ENCODE results near the gene COL5A1. TPM values are rescaled to one million over a fixed set of nuclear protein-coding genes. Genes with fewer than 3 reads are reported as not detected.

The COL5A1 gene
- total RNA-seq, 1 donor from 2014 or later: 2.8 TPM

DNA sequence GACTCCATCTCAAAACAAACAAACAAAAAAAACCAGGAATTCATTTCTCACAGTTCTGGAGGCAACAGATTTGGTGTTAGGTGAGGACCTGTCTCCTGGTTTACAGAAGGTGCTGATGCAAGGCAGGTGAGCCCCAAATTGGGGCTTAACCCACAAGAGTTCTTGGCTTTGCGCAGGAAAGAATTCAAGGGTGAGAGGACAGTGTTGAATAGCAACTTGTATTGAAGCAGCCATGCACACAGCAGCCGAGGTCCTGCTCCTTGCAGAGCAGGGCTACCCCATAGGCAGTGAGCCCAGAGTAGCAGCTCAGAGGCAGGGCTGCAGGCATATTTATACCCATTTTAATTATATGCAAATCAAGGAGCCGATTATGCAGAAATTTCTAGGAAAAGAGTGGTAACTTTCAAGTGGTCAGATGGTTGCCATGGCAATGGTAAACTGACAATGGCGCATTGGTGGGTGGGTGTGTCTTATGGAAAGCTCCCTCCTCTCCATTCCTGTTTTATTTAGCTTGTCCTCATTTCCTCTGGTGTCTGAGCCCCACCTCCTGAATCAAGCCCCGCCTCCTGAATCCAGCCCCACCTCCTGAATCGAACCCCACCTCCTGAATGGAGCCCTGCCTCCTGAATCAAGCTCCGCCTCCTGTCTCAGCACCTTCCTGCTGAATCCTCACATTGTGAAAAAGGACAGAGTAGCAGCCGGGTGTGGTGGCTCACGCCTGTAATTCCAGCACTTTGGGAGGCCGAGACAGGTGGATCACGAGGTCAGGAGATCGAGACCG lies 34.5 kb upstream of the COL5A1 start:
- ATAC-seq: no peak
- DNase-seq (ENCODE audit: low spot score): peak; percentile 33

DNA sequence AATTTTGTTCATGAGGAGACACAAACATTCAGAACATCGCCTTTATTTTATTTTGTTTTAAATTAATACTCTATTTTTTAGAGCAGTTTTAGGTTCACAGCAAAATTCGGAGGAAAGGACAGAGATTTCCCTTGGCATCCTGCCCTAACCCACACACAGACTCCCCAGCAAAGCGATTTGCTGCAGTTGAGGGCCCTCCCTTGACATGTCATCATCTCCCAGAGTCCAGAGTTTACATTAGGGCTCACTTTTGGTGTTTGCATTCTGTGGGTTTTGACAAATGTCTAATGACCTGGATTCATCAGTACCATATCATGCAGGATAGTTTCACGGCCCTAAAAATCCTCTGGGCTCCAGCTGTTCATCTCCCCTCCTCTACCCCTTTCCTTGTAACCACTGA lies 33.6 kb upstream of the COL5A1 start:
- no peak for DNase-seq (ENCODE audit: low spot score)

DNA sequence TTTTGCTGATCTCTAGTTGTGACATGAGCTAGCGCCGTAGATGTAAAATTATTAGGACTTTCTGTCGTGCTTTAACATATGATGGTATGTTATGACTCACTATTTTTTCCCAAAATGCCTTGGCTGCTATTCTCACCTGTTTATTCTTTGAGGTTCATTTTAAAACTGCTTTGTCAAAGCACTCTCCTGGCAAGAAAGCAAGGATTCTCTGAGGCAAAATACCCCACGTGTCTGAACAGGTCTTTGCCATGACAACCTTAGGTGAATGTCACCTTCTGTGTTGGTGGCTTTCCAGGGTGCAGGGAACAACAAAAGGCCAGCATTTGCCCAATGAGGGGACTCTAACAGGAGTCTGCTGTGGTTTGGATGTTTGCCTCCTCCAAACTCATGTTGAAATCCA lies 30.6 kb upstream of the COL5A1 start:
- ATAC-seq: no peak

More for the DNA sequence above, 33.6 kb upstream of the COL5A1 start:
- ATAC-seq: no peak

DNA sequence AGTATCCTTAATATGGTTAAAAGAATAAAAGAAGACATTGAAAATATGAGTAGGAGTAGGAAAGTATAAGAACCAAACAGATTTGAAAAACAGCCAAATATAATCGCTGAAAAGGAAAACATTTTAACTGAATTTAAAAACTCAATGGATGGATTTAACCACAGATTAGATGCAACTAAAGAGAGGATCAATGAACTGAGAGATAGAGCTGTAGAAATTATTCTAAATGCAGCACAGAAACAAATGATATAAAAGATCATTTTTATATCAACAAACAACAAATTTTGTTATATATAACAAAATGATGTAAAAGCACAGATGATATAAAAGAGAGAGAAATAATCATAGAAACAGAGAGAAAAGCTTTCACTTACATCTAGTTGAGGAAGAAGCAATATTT lies 29.3 kb upstream of the COL5A1 start:
- DNase-seq (ENCODE audit: low spot score): no peak
- no peak for ATAC-seq

More for the DNA sequence above, 30.6 kb upstream of the COL5A1 start:
- no peak for DNase-seq (ENCODE audit: low spot score)

DNA sequence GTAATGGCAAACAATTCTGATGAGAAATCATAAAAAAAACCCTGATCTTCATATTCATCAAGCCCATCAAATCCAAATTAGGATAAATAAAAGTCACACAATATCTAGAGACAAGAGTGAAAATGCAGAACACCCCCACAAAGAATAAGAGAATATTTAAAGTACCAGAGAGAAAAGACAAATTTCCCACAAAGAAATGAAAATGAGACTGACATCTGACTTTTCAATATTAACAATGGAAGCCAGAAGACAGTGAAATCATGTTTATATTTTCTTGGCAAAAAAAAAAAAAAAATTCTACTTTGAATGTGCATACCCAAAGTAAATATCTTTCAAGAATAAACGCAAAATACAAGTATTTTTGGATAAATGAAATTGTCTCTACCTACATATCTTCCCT lies 28.9 kb upstream of the COL5A1 start:
- DNase-seq (ENCODE audit: low spot score) (no peak), ATAC-seq (no peak)

DNA sequence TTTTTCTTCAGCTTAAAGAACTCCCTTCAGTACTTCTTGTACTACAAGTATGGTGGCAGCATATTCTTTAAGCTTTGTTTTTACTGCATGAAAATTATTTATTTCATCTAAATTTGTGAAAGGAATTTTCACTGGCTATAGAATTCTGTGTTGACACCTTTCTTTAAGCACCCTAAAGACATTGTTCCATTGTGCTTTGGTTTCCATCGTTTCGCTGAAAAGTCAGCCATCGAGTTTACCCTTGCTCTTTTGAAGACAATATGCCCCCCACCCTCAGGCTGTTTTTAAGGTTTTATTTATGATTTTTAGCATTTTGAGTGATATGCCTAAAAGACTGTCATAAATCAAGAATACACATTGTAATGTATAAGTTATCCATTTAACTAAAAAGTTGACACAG lies 27.3 kb upstream of the COL5A1 start:
- ATAC-seq (no peak), DNase-seq (ENCODE audit: low spot score) (no peak)

DNA sequence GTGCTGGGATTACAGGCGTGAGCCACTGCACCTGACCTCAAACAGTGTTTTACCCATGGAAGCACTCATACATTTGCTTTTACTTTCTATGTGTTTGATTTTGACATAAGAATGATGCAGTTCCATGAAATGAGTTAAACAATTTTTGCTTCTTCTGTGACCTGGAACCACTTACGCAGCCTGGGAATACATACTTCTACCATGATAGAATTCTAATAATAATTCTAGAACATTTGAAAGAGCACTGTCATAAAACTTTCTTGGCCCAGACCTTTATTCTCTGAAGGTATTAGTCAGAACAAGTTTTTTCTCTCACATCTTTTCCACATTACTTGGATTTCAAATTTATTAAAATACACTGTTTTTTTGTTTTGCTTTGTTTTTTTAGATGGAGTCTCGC lies 25.3 kb upstream of the COL5A1 start:
- no peak for DNase-seq (ENCODE audit: low spot score)
- ATAC-seq: no peak

DNA sequence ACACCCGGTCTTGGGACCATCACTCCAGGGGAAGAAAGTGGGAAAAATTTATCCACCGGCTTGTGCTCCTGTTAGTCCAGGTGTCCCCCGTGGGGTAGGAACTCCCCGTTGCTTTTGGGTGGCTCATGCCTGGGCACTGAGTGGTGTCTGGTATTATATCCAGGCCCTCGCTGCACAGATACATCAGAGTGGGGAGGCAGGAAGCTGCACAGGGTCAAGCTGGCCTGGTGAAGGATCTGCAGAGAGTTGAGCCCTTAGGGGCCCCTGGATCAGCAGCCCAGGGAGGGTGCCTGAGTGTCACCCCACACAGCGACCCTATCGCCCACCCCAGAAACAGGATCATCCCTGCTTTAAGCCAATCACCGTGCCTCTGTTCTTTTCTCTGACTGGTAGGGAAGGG lies 24.4 kb upstream of the COL5A1 start:
- peak; percentile 40 for DNase-seq (ENCODE audit: low spot score)
- ATAC-seq: no peak

DNA sequence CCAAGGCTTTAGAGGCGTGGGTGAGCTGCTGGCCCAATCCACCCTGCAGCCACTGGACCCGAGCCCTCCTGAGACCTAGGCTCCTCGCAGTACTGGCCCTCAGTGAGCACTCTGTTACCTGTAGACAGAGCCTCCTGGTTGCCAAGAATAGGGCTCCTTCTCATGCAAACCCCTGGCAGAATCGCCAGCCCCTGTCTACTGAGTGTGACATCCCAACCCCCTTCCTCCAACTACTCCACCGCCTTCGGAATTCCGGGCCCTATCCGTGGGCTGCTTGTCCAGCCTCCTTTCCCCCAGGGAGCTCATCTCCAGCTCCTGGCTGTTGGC lies 23.8 kb upstream of the COL5A1 start:
- DNase-seq (ENCODE audit: low spot score): no peak
- no peak for ATAC-seq

DNA sequence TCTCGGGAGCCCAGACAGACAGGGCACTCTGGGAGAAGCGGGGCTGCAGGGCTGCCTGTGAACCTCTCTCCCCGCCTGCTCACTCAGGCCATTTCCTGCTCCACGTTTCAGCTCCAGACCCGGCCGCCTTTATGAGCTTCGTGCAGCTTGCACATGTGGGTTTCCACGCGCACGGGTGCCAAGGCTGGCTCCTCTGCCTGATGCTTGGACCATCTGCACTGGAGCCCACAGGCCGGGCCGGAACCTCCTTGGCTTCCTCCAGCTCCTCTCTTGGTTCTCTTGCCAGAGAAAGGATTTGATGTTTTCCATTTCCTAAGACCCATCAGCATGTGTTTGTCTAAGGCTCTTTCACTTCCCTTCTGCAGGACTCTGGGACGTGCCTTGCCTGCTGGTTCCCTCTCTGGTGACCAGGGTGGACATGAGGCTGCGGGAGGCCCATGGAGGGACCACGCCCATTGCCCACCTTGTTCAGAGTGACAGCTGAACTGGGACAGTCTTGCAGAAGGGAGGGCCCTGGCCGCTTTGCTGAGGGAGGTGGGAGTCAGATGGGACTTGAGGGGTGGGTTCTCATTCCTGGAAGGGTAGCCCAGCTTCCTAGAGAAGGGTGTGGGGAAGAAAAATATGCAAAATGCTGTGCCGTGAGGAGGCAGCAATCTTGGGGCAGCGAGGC lies 23.3 kb upstream of the COL5A1 start:
- DNase-seq (ENCODE audit: low spot score) (peak; percentile 42), ATAC-seq (no peak)

DNA sequence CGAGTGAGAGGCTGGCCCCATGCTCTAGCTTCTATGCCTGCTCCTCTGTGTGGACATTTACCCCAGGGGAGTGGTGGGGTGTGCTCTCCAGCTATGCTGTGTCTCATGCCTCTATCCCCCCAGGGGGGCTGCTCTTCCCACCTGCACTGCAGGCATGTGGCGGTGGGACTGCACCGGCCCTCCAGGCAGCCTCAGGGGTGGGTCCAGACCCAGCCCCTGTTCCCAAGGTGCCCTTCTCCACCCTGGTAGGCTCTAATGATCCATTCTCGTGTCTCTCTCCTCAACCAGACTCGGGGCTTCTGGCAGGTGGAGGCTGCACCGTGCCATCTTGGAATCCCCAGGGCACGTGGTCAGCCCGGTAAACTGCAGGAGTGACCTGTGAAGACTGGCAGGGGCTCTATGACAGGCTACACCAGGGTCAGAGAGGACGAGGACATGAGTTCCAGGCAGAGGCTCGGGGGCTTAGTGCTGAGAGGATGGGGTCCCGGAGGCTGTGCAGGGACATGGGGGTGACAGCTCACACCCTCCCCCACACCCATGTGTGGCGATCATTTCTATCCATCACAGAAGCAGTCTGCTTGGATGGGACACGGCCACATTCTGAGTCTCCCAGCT lies 22.7 kb upstream of the COL5A1 start:
- DNase-seq (ENCODE audit: low spot score) (peak; percentile 35), ATAC-seq (no peak)

DNA sequence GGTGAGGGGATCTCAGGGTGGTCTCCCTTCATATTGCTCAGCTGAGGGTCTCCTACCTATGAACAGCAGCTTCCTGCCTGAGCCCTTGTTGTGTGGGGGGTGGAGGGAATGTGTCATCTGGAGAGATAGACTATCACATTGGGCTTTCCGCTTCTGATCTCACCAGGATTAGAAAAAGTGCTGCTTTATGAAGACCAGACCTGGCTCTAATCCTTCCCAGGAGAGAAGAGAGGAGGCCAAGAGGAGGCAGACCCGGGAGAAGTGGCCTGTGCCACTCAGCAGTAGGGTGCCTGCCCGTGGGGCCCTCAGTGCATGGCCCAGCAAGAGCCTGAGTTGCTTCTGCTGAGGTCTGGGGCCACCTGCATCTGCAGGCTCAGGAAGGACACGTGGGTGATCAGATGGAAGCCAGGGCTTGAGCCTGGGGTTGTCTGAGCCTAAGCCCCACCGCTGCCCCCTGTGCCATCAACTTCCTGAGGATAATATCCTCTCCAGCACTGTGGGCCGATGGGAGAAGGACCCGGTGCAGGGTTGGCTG lies 22.1 kb upstream of the COL5A1 start:
- ATAC-seq: no peak
- peak; percentile 37 for DNase-seq (ENCODE audit: low spot score)

DNA sequence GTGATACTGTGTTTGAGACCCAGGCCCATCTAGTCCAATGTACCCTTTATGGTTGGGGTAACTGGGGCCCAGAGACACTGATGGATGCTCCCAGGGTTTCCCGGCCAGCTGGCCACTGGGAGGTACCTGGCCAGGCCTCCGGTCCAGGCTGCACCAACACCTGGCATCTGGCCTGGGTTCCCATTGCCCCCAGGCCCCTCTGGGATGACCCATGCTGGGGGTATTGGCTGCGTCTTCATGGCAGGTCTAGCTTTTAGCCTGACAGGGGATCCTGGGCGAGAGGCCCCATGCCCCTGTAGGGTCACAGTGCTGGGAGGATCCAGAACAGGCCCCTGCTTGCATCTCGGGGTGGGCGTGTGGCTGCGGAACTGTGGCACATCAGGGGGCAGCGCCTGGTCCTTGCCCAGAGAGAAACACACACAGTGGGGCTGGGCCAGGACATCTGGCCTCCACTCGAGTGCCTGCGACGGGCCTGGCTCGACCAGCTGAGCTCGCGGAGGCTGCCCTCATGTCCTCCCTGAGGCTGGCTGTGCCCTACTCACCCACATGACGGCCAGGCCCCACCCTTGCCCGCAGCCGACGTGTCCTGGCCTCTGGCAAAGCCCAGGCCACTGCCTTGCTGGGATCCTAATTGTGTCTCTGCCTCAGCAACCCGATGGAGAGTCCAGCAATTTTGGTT lies 21.5 kb upstream of the COL5A1 start:
- ATAC-seq (no peak), DNase-seq (ENCODE audit: low spot score) (peak; percentile 43)

DNA sequence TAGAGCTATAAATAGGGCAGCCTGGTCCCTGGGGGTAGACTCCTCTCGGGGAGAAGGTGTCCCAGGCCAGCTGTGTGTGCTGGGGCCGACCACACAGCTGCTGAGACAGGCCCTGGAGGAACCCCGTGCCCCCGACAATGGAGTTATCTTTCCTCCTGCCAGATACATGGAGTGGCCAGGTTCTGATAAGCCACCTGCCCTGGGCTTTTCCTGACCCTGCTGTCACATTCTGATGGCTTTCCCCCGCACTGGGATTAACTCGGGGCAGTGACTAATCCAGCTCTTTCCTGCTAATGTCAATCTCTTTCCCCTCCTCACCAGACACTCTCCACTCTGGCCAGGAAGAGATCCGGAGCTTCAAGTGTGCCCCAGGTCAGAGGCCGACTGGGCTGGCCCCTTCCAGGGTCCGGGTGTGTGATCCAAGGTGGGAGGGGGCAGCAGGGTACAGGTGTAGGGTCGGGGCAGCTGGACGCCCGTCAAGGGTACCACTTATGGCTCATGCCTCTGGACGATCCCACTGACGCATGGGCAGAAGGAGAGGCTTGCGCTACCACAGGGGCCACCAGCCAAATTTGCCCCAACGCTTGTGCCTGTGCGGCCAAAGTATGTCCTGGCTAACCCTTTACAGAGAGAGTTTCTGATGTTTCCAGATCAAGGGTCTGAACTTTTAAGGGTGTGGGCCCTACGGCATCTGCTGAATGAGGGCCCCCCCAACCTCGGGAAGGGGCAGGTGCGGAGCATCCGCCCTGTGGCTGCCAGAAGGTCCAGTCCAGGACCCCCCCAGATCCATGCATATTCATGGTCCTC lies 20.6 kb upstream of the COL5A1 start:
- DNase-seq (ENCODE audit: low spot score) (peak; percentile 38), ATAC-seq (no peak)

DNA sequence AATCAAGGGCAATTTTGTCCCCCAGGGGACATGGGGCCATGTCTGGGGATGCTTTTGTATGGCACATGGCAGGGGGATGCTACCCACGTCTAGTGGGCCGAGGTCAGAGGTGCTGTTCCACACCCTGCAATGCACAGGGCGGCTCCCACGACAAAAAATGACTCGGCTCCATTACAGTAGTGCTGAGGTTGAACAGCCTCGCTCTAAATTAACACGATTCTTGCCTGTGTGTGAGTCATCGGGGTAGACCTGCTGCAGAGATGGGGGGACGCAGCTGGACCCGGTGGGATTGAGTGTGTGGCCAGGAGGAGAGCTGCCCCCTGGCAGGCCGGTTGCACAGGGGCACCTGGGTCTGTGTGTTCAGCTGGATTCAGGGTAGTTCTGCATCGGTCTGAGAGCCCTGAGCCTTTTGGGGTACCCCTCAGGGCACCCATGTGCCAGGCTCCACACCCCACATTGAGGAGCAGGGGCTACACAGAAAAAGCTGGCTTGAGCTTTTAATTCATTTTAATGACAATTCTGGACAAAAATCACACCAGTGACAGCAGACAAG lies 20.0 kb upstream of the COL5A1 start:
- DNase-seq (ENCODE audit: low spot score) (no peak), ATAC-seq (no peak)

DNA sequence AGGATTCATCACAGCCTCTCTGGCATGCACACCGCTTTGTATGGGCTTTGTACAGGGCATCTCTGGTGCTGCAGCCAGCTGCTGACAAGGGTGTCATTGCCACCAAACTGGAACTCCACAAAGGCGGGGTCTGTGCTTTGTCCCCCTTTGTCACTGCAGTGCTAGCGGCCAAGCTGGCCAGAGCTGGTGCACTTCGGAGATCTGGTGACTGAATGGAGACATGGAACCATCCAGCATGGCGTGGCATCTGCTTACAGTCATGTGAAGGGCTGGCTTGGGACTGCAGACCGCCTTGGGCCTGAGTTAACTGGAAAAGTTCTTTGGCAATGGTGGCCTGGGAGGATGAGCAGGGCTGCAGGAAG lies 18.7 kb upstream of the COL5A1 start:
- ATAC-seq (no peak), DNase-seq (ENCODE audit: low spot score) (no peak)

DNA sequence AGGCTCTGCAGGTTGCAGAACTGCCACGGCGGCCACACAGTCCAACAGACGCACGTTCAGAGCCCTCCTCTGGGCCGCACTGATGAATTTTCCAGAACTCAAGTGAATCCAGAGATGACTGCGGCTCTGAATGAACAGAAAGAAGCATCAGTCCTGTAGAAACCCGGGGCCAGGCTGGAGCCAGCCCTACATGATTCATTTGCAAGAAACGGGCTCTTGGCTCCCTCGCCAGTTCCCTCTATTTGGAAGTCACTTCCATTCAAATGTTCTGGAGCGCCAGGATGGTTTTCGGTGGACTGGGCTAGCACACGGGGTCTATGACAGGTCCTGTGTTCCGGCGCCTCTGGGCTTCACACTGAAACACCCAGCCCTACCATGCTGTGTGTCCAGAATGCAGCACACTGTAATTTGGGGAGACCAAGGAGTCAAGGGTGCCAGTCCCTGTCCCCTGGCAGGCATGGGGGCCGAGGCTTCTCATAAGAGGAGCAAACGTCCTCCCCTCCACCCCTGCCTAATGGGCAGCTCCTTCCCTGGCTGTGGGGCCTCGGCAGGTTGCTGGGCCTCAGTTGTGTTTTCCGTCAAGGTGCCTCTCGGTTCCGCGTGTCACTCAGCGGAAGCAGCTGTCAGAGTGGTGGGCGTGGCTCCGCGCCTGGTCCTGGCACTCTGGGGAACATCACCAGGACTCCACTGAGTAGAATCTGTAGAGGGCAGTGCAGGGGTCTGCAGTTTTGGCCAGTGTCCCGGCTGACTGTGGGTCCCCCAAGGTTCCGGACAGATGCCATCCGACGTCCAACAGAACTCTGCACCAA lies 18.1 kb upstream of the COL5A1 start:
- DNase-seq (ENCODE audit: low spot score) (no peak), ATAC-seq (no peak)

DNA sequence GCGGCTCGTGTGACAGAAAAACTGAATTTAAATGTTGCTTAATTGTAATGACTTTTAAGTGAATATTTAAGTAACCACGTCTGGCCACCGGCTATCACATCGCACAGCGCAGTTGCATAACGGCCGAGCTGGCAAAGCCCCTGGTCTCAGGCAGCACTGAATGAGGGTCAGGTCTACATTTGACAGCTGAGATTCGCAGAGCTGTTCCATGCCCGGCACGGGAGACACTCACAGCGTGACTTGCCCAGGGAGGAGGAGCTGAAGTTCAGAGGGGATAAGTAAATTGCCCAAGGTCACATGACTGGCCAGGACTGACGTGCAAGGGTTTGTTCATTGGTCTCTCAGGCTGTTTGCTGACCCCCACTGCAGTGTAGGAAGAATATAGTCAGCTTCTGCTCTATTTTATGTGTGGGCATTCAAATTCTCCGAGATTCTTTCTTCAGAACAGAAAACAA lies 17.4 kb upstream of the COL5A1 start:
- ATAC-seq (no peak), DNase-seq (ENCODE audit: low spot score) (no peak)

DNA sequence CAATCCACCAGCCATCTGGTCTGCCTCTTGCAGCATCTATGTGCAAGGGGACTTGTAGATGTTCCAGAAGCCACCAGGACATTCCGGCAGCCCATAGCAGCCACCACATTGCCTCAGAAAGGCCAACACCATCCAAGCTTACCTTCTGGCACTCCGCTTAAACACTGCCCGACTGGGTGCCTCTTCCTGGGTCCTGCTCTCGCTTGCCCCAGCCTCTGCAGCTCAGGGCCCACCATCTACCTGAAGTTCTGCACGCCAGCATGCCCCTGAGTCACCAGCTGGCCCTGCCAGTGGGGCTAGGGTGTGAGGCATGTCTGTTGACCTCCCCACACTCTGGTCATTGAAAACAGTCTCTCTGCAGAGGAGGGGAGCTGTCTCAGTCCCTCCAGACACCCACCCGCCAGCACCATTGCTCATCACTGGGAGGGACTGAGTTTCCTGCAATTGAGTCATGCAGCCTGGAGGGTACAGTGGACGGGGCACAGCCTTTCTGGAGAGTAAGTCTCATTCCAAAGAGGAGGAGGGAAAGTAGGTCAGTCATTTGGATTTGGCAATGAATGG lies 16.9 kb upstream of the COL5A1 start:
- no peak for DNase-seq (ENCODE audit: low spot score)
- no peak for ATAC-seq

Measured in left lobe of liver (tissue), 2 donors.